Ishikawa (cell line): ENCODE data around the gene FKBP15.

Experiments
- CEBPB ChIP-seq: IDR thresholded peaks from 2 replicates; pipeline ENCODE4 v1.6.1; 2012
- CREB1 ChIP-seq: IDR thresholded peaks from 2 replicates; pipeline ENCODE4 v1.6.1; 2012; ENCODE audit warnings: low read depth
- EGR1 ChIP-seq: IDR thresholded peaks from 2 replicates; pipeline ENCODE4 v1.6.1; 2012
- EP300 ChIP-seq: IDR thresholded peaks from 2 replicates; pipeline ENCODE4 v1.6.1; 2012; ENCODE audit warnings: borderline replicate concordance
- FOXM1 ChIP-seq: IDR thresholded peaks from 2 replicates; pipeline ENCODE4 v1.6.1; 2012; ENCODE audit warnings: low read depth, borderline replicate concordance
- MAX ChIP-seq: IDR thresholded peaks from 2 replicates; pipeline ENCODE4 v1.6.1; 2012
- NFIC ChIP-seq: IDR thresholded peaks from 2 replicates; pipeline ENCODE4 v1.6.1; 2012
- RAD21 ChIP-seq: IDR thresholded peaks from 2 replicates; pipeline ENCODE4 v1.6.1; 2012; ENCODE audit warnings: low read depth
- REST ChIP-seq: IDR thresholded peaks from 2 replicates; pipeline ENCODE4 v1.6.1; 2012; ENCODE audit warnings: low read depth, mild to moderate bottlenecking
- TAF1 ChIP-seq: IDR thresholded peaks from 2 replicates; pipeline ENCODE4 v1.6.1; 2012; ENCODE audit warnings: low read depth, mild to moderate bottlenecking
- TCF12 ChIP-seq: IDR thresholded peaks from 2 replicates; pipeline ENCODE4 v1.6.1; 2012; ENCODE audit warnings: low read depth
- TEAD4 ChIP-seq: IDR thresholded peaks from 2 replicates; pipeline ENCODE4 v1.6.1; 2012
- USF1 ChIP-seq: IDR thresholded peaks from 2 replicates; pipeline ENCODE4 v1.6.1; 2012
- YY1 ChIP-seq: IDR thresholded peaks from 2 replicates; pipeline ENCODE4 v1.6.1; 2012; ENCODE audit warnings: low read depth
- ZBTB7A ChIP-seq: IDR thresholded peaks from 2 replicates; pipeline ENCODE4 v1.6.1; 2012; ENCODE audit warnings: low read depth

Gene FKBP15

GRCh38 chr9:113156880-113157279 lies 64.2 kb downstream of the FKBP15 start:
- no peak for TF ChIP-seq ZBTB7A
- TF ChIP-seq MAX = no peak
- TF ChIP-seq CEBPB = no peak
- TF ChIP-seq CREB1 = no peak
- TF ChIP-seq REST = no peak
- TF ChIP-seq TEAD4 = no peak
- no peak for TF ChIP-seq NFIC
- TF ChIP-seq YY1 = no peak
- TF ChIP-seq EGR1 = no peak
- TF ChIP-seq TAF1 = no peak
- no peak for TF ChIP-seq EP300
- no peak for TF ChIP-seq RAD21
- no peak for TF ChIP-seq TCF12
- no peak for TF ChIP-seq FOXM1
- TF ChIP-seq USF1 = no peak

- no peak for TF ChIP-seq TEAD4
- no peak for TF ChIP-seq CREB1
- TF ChIP-seq TAF1 = no peak
- no peak for TF ChIP-seq YY1
- no peak for TF ChIP-seq TCF12
- TF ChIP-seq MAX = no peak
- TF ChIP-seq REST = no peak
- no peak for TF ChIP-seq FOXM1
- no peak for TF ChIP-seq ZBTB7A
- no peak for TF ChIP-seq RAD21
- no peak for TF ChIP-seq EP300
- no peak for TF ChIP-seq EGR1
Observed at GRCh38 chr9:113155911-113156588, 65.0 kb downstream of the FKBP15 start.

GRCh38 chr9:113154946-113155345 lies 66.1 kb downstream of the FKBP15 start:
- TF ChIP-seq USF1 = no peak
- no peak for TF ChIP-seq RAD21
- TF ChIP-seq TEAD4 = no peak
- no peak for TF ChIP-seq ZBTB7A
- no peak for TF ChIP-seq YY1
- no peak for TF ChIP-seq CREB1
- TF ChIP-seq NFIC = no peak
- no peak for TF ChIP-seq EGR1
- no peak for TF ChIP-seq TCF12
- TF ChIP-seq FOXM1 = no peak
- TF ChIP-seq EP300 = no peak
- TF ChIP-seq TAF1 = no peak
- no peak for TF ChIP-seq MAX
- TF ChIP-seq CEBPB = no peak
- TF ChIP-seq REST = no peak

- TF ChIP-seq FOXM1 (no peak), RAD21 (no peak), MAX (no peak), TEAD4 (no peak), REST (no peak), TCF12 (no peak), CREB1 (no peak), CEBPB (no peak), EGR1 (no peak)
Observed at GRCh38 chr9:113154471-113154870, 66.6 kb downstream of the FKBP15 start.
